ENCODE data around the gene ERH.

The ERH gene

GRCh38 chr14:69398053-69398817, at the start of gene ERH, which contains the start of gene SLC39A9:
ERH (minus strand) TSS chr14:69398299; CDS start chr14:69398233, 66 bp downstream.
SLC39A9 (plus strand) TSS chr14:69398692; CDS start chr14:69399370, 678 bp downstream.
- H3K4me3 ChIP-seq (ENCODE audit: low read depth, low read length), result peak within 1 kb of the TSS; percentile 68

GRCh38 chr14:69443296-69443805, 45.3 kb upstream of the ERH start:
- in situ Hi-C loops (cut with HindIII; ENCODE audit: low sequenced_read_pairs), result no loop called here
- TF ChIP-seq CTCF (IDR thresholded peaks at IDR 0.05; ENCODE audit: low read depth, low read length), result no peak
- no peak for DNase-seq (ENCODE audit: low read depth, low spot score)
- H3K4me3 ChIP-seq (ENCODE audit: low read depth, low read length), result no peak overlapping the region

More at GRCh38 chr14:69398053-69398817, at the start of gene ERH, which contains the start of gene SLC39A9:
- DNase-seq (ENCODE audit: low read depth, low spot score), result peak; percentile 99
- in situ Hi-C loops (cut with HindIII; ENCODE audit: low sequenced_read_pairs), result no loop called here
- no peak for TF ChIP-seq CTCF (IDR thresholded peaks at IDR 0.05; ENCODE audit: low read depth, low read length)

GRCh38 chr14:69441948-69442347, 43.8 kb upstream of the ERH start:
- no peak for TF ChIP-seq CTCF (IDR thresholded peaks at IDR 0.05; ENCODE audit: low read depth, low read length)
- H3K4me3 ChIP-seq (ENCODE audit: low read depth, low read length), result no peak overlapping the region
- DNase-seq (ENCODE audit: low read depth, low spot score), result no peak
- in situ Hi-C loops (cut with HindIII; ENCODE audit: low sequenced_read_pairs), result no loop called here

GRCh38 chr14:69439521-69440270, 41.6 kb upstream of the ERH start:
- no peak overlapping the region for H3K4me3 ChIP-seq (ENCODE audit: low read depth, low read length)
- DNase-seq (ENCODE audit: low read depth, low spot score), result no peak
- TF ChIP-seq CTCF (IDR thresholded peaks at IDR 0.05; ENCODE audit: low read depth, low read length), result no peak
- in situ Hi-C loops (cut with HindIII; ENCODE audit: low sequenced_read_pairs), result no loop called here

- TF ChIP-seq CTCF (IDR thresholded peaks at IDR 0.05; ENCODE audit: low read depth, low read length), result no peak
- in situ Hi-C loops (cut with HindIII; ENCODE audit: low sequenced_read_pairs), result no loop called here
These were observed 34.3 kb upstream of the ERH start for GRCh38 chr14:69432364-69432763.

GRCh38 chr14:69430306-69430939, 32.3 kb upstream of the ERH start:
- no peak for DNase-seq (ENCODE audit: low read depth, low spot score)
- TF ChIP-seq CTCF (IDR thresholded peaks at IDR 0.05; ENCODE audit: low read depth, low read length), result no peak
- no peak overlapping the region for H3K4me3 ChIP-seq (ENCODE audit: low read depth, low read length)
- in situ Hi-C loops (cut with HindIII; ENCODE audit: low sequenced_read_pairs), result no loop called here

More at GRCh38 chr14:69432364-69432763, 34.3 kb upstream of the ERH start:
- DNase-seq (ENCODE audit: low read depth, low spot score), result no peak
- no peak overlapping the region for H3K4me3 ChIP-seq (ENCODE audit: low read depth, low read length)

Data from astrocyte of the spinal cord (primary cell).